Measurements from ENCODE around the gene CALCOCO1. TPM values are rescaled to one million over a fixed set of nuclear protein-coding genes. Genes with fewer than 3 reads are reported as not detected.
A peak's percentile ranks its signal among the peaks of the same experiment; 100 is the strongest.
"Not testable (repeated sequence)": the region's sequence is repeated elsewhere in the genome, so short reads cannot be mapped to it uniquely, and the experiment has no call there.

The CALCOCO1 gene
- total RNA-seq, 1 donor = 167 TPM

GRCh38 chr12:53768976-53769375, 41.7 kb upstream of the CALCOCO1 start:
- TF ChIP-seq, protein P1, sequence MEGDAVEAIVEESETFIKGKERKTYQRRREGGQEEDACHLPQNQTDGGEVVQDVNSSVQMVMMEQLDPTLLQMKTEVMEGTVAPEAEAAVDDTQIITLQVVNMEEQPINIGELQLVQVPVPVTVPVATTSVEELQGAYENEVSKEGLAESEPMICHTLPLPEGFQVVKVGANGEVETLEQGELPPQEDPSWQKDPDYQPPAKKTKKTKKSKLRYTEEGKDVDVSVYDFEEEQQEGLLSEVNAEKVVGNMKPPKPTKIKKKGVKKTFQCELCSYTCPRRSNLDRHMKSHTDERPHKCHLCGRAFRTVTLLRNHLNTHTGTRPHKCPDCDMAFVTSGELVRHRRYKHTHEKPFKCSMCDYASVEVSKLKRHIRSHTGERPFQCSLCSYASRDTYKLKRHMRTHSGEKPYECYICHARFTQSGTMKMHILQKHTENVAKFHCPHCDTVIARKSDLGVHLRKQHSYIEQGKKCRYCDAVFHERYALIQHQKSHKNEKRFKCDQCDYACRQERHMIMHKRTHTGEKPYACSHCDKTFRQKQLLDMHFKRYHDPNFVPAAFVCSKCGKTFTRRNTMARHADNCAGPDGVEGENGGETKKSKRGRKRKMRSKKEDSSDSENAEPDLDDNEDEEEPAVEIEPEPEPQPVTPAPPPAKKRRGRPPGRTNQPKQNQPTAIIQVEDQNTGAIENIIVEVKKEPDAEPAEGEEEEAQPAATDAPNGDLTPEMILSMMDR (IDR thresholded peaks at IDR 0.05; ENCODE audit: extremely low read depth, low read depth, low read length) = no peak
- no peak overlapping the region for H2AFZ ChIP-seq (ENCODE audit: low read length)
- peak overlapping the region; percentile 56 for H3K4me2 ChIP-seq (ENCODE audit: insufficient read depth, low read length)
- no peak overlapping the region for H3K4me3 ChIP-seq (ENCODE audit: insufficient read depth, low read length)
- no peaks in the 10 kb centered on the region for H3K9me3 ChIP-seq (ENCODE audit: low read depth, low read length)
- H3K27me3 ChIP-seq (ENCODE audit: insufficient read depth, low read length) = peaks cover 9% of the 10 kb centered on the region
- H4K20me1 ChIP-seq (ENCODE audit: insufficient read depth, low read length) = no peaks in the 10 kb centered on the region
- H3K4me1 ChIP-seq (ENCODE audit: insufficient read depth, low read length) = peaks cover 23% of the 10 kb centered on the region
- no peaks in the 10 kb centered on the region for H3K79me2 ChIP-seq (ENCODE audit: insufficient read depth, low read length)
- H3K27ac ChIP-seq (ENCODE audit: low read depth, low read length) = no peak overlapping the region
- H3K36me3 ChIP-seq (ENCODE audit: insufficient read depth, low read length) = no peaks in the 10 kb centered on the region
- no peak for DNase-seq (ENCODE audit: insufficient read length, low spot score, missing footprints)

DNA sequence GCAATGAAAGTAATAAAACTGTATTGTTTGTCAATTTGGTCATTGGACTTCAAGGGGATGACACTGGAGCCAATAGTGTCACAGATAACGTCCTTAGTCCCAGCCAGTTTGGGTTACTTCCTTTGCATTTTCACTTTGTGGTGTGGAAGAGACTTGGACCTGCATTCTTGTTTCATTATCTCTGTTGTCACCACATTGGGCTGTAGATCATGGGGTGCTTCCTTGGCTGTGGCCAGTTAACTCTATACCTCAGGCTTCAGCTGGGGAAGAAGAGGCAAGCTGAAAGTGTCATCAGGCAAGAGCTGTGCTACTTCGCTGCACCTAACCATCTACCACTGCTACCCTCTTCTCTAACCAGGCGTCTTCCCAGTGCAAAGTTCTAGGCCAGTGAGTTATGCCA, 39.6 kb upstream of the CALCOCO1 start:
- H4K20me1 ChIP-seq (ENCODE audit: insufficient read depth, low read length) = no peaks in the 10 kb centered on the region
- no peaks in the 10 kb centered on the region for H3K9me3 ChIP-seq (ENCODE audit: low read depth, low read length)
- H3K4me2 ChIP-seq (ENCODE audit: insufficient read depth, low read length) = no peak overlapping the region
- H3K27ac ChIP-seq (ENCODE audit: low read depth, low read length) = no peak overlapping the region
- H3K4me3 ChIP-seq (ENCODE audit: insufficient read depth, low read length) = no peak overlapping the region
- TF ChIP-seq, protein P1 (IDR thresholded peaks at IDR 0.05; ENCODE audit: extremely low read depth, low read depth, low read length) = no peak
- H2AFZ ChIP-seq (ENCODE audit: low read length) = no peak overlapping the region
- peaks cover 28% of the 10 kb centered on the region for H3K27me3 ChIP-seq (ENCODE audit: insufficient read depth, low read length)
- H3K79me2 ChIP-seq (ENCODE audit: insufficient read depth, low read length) = no peaks in the 10 kb centered on the region
- H3K4me1 ChIP-seq (ENCODE audit: insufficient read depth, low read length) = peaks cover 23% of the 10 kb centered on the region
- no peak for DNase-seq (ENCODE audit: insufficient read length, low spot score, missing footprints)
- H3K36me3 ChIP-seq (ENCODE audit: insufficient read depth, low read length) = no peaks in the 10 kb centered on the region

- Histone ChIP-seq H2AFZ (ENCODE audit: low read length) (no peak overlapping the region), H3K4me3 (ENCODE audit: insufficient read depth, low read length) (no peak overlapping the region), H3K27ac (ENCODE audit: low read depth, low read length) (no peak overlapping the region), H3K9me3 (ENCODE audit: low read depth, low read length) (no peaks in the 10 kb centered on the region), H3K36me3 (ENCODE audit: insufficient read depth, low read length) (no peaks in the 10 kb centered on the region), H4K20me1 (ENCODE audit: insufficient read depth, low read length) (no peaks in the 10 kb centered on the region), H3K79me2 (ENCODE audit: insufficient read depth, low read length) (no peaks in the 10 kb centered on the region), H3K4me2 (ENCODE audit: insufficient read depth, low read length) (no peak overlapping the region), H3K27me3 (ENCODE audit: insufficient read depth, low read length) (peaks cover 28% of the 10 kb centered on the region), H3K4me1 (ENCODE audit: insufficient read depth, low read length) (peaks cover 21% of the 10 kb centered on the region)
- TF ChIP-seq, protein P1 (IDR thresholded peaks at IDR 0.05; ENCODE audit: extremely low read depth, low read depth, low read length) = no peak
- no peak for DNase-seq (ENCODE audit: insufficient read length, low spot score, missing footprints)
Measured at GRCh38 chr12:53765891-53766290, 38.6 kb upstream of the CALCOCO1 start.

DNA sequence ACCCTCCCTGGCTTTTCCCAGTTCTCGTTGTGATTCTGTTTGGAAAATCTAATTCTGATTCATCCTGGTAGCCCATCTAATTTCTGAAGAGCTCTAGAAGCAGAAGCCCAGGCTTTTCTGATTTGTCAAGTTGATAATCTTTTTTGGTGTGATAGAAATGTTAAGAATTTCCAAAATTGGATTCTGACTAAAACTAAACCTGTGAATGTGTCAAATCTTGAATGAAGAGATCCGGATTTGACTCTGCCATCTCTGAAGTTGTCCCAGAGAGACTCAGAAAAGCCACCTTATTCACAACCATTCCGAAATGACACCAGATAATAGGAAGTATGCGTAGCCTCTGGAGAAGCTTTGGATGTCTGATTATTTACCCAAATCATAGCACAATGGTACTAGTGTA, 37.4 kb upstream of the CALCOCO1 start:
- H3K27me3 ChIP-seq (ENCODE audit: insufficient read depth, low read length) = peaks cover 33% of the 10 kb centered on the region
- H3K4me3 ChIP-seq (ENCODE audit: insufficient read depth, low read length) = no peak overlapping the region
- no peak for DNase-seq (ENCODE audit: insufficient read length, low spot score, missing footprints)

GRCh38 chr12:53762793-53763192, 35.5 kb upstream of the CALCOCO1 start:
- not testable (repeated sequence) for H3K4me2 ChIP-seq (ENCODE audit: insufficient read depth, low read length); H3K36me3 ChIP-seq (ENCODE audit: insufficient read depth, low read length); H3K27ac ChIP-seq (ENCODE audit: low read depth, low read length); H3K4me1 ChIP-seq (ENCODE audit: insufficient read depth, low read length); DNase-seq (ENCODE audit: insufficient read length, low spot score, missing footprints); H3K9me3 ChIP-seq (ENCODE audit: low read depth, low read length); H2AFZ ChIP-seq (ENCODE audit: low read length); H3K4me3 ChIP-seq (ENCODE audit: insufficient read depth, low read length); H3K79me2 ChIP-seq (ENCODE audit: insufficient read depth, low read length); H4K20me1 ChIP-seq (ENCODE audit: insufficient read depth, low read length)
- H3K27me3 ChIP-seq (ENCODE audit: insufficient read depth, low read length) = peaks cover 51% of the 10 kb centered on the region

More for the DNA sequence above, 37.4 kb upstream of the CALCOCO1 start:
- TF ChIP-seq, protein P1 (IDR thresholded peaks at IDR 0.05; ENCODE audit: extremely low read depth, low read depth, low read length) = no peak
- H4K20me1 ChIP-seq (ENCODE audit: insufficient read depth, low read length) = no peaks in the 10 kb centered on the region
- H3K27ac ChIP-seq (ENCODE audit: low read depth, low read length) = no peak overlapping the region
- H3K4me2 ChIP-seq (ENCODE audit: insufficient read depth, low read length) = no peak overlapping the region
- H3K36me3 ChIP-seq (ENCODE audit: insufficient read depth, low read length) = no peaks in the 10 kb centered on the region
- no peaks in the 10 kb centered on the region for H3K79me2 ChIP-seq (ENCODE audit: insufficient read depth, low read length)
- H3K9me3 ChIP-seq (ENCODE audit: low read depth, low read length) = no peaks in the 10 kb centered on the region
- no peak overlapping the region for H2AFZ ChIP-seq (ENCODE audit: low read length)
- peaks cover 10% of the 10 kb centered on the region for H3K4me1 ChIP-seq (ENCODE audit: insufficient read depth, low read length)
